Spleen (tissue), 7 donors: ENCODE measurements around the gene STK10.

Experiments used
- POLR2A ChIP-seq, 3 donors: fragments of 450-650 bp; IDR thresholded peaks; one replicate each; pipeline ENCODE4 v1.5.1; 2017; ENCODE audit warnings: antibody characterized with exemption in 3 of 3, mild to moderate bottlenecking in 1 of 3
- POLR2AphosphoS5 ChIP-seq, 3 donors: sonication (generic); formaldehyde crosslinking; IDR thresholded peaks; one replicate each; pipeline ENCODE4 v1.5.1; 2017; ENCODE audit warnings: antibody characterized with exemption in 3 of 3
- TF ChIP-seq, protein P1 (sequence below), 11 experiments: fragments of 200-600 bp in 7 of 11; fragments of 450-650 bp in 4 of 11; sonication (generic) in 4 of 11; IDR thresholded peaks in 8 of 11; conservative IDR thresholded peaks in 3 of 11; 1 replicate in 7 of 11; 2 replicates in 4 of 11; pipeline versions ENCODE4 v1.4.0 to v1.8.0; 2016 to 2021; ENCODE audit warnings: antibody characterized with exemption in 11 of 11, inconsistent platforms in 4 of 11, mild to moderate bottlenecking in 1 of 11
- donor health status: DM: no; HTN: no; CAD: no; lungs with moderate emphysema.
- donor health status: DM: no; HTN: no; CAD: no.
- donor health status: DM: no; HTN: no; CAD: no.

DNA sequence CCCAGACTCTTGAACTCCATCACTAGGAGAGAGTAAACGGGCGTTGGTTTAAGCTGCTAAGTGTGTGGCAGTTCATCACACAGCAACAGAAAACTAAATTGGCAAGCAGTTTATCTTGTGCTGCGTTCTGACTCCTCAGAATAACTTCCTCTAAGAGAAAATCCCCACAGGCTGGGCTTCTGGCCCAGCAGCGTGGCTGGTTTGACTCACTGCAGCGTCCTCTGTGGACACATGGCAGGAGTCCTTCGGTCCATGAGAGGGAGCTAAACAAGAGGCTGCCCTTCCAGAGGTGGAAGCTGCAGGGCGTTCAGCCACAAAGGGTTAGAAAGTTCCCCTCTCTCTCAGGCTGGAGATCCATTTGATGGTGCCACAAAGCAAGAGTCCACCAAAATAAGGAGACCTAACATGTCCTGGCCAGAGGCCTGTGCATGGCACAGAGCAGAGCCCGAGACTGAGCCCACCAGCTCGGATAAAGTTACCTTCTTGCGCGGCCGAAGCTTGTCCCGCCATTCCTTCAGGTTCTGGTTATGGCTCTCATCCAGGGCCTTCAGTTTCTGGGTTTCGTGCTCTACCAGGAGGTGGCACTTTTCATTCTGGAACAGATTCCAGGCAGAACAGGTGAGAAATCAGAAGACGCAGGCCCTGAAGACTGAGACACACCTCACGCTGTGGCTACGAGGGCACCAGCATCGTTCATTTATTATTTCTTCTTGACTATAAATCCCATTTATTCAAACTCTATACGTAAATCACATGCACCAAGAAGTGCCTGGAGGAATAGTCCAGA lies 135.4 kb downstream of the STK10 start:
- TF ChIP-seq, protein P1, sequence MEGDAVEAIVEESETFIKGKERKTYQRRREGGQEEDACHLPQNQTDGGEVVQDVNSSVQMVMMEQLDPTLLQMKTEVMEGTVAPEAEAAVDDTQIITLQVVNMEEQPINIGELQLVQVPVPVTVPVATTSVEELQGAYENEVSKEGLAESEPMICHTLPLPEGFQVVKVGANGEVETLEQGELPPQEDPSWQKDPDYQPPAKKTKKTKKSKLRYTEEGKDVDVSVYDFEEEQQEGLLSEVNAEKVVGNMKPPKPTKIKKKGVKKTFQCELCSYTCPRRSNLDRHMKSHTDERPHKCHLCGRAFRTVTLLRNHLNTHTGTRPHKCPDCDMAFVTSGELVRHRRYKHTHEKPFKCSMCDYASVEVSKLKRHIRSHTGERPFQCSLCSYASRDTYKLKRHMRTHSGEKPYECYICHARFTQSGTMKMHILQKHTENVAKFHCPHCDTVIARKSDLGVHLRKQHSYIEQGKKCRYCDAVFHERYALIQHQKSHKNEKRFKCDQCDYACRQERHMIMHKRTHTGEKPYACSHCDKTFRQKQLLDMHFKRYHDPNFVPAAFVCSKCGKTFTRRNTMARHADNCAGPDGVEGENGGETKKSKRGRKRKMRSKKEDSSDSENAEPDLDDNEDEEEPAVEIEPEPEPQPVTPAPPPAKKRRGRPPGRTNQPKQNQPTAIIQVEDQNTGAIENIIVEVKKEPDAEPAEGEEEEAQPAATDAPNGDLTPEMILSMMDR (IDR thresholded peaks at IDR 0.05 in 8 of 11, conservative IDR thresholded peaks at IDR 0.05 in 3 of 11): no peak
- no peak for TF ChIP-seq POLR2AphosphoS5 (IDR thresholded peaks at IDR 0.05)
- no peak for TF ChIP-seq POLR2A (IDR thresholded peaks at IDR 0.05)
